Hematopoietic multipotent progenitor cell treated with erythropoietin and hydrocortisone succinate and interleukin-3 and kit ligand, for 8 days (in vitro differentiated cells): ENCODE measurements around the gene P2RY11.

Experiments used
- DNase-seq: peaks from one replicate; pipeline ENCODE4 v3.0.0-alpha.2; 2015

The P2RY11 gene, protein sequence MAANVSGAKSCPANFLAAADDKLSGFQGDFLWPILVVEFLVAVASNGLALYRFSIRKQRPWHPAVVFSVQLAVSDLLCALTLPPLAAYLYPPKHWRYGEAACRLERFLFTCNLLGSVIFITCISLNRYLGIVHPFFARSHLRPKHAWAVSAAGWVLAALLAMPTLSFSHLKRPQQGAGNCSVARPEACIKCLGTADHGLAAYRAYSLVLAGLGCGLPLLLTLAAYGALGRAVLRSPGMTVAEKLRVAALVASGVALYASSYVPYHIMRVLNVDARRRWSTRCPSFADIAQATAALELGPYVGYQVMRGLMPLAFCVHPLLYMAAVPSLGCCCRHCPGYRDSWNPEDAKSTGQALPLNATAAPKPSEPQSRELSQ

DNA sequence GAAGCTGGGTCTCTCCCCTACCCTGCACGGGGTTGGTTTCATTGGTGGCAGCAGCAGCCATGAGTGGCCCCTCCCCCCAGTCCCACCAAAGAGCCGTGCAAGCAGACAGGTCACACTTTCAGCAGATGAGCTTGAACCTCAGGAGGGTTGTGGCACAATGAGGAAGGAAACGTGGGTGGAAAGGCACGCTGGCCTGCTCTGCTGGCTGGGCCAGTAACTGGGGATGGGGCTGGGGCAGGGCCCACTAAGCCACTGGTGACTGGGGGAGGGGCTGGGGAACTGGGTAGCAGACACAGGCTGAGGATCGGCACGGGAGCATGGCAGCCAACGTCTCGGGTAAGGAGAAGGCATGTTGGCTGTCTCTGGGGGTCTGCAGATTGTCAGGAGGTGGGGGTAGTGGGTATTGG is at the start of gene P2RY11:
P2RY11 (plus strand) TSS at position 289 of the 407 bp plus-strand sequence; CDS start at position 318, 29 bp downstream.
- no peak for DNase-seq

DNA sequence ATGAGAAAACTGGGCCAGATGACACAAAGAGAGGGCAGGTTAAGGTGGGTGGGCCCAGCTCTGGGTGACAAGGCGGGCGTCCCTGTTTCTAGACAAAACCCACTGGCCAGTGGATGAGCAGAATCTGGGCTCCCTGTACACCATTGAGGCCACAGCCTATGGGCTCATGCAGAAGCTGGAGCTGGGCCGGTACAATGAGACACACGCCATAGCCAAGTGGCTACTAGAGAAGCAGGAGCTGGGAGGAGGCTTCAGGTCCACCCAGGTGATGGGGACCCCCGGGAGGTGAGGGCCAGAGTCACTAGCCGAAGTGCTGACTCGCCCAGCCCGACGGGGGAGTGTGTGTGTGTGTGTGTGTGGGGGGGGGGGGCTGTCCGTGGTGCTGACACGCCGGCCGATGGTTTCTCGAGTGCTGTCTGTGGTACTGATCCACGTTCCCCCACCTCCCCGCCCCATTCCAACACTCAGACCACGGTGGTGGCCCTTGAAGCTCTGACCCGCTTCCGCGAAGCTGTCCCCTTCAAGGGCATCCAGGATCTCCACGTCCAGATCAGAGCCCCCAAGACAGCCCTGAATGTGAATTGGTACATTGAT is 49.7 kb upstream of the P2RY11 start:
- DNase-seq: no peak

DNA sequence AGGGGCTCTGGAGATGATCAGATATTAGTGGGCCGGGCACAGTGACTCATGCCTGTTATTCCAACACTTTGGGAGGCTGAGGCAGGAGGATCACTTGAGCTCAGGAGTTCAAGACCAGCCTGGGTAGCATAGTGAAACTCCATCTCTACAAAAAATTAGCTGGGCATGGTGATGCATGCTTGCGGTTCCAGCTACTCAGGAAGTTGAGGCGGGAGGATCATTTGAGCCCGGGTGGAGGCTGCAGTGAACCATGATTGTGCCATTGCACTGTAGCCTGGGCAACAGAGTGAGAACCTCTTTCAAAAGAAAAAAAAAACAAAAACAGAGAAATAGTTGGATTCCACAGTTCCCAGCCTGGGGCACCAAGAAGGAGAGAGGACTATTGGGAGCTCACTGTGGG is 43.3 kb upstream of the P2RY11 start:
- DNase-seq: no peak

DNA sequence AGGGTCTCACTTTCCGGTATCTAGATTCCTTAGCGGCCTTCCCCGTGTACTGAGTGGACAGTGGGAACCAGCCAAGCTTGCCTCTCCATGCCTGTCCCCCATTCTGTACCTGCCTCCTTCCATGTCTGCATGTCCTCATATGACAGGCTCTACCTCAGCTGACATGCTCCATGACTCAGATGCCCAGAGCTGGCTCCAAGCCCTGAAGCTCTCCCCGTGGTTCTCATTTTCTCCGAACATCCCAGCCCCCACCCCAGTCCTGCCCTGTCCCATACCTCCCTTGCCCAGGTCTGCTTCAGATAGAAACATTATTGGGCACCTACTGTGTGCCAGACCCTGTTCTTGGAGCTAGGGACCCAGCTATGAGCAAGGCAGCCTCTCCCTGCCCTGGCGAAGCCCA is 42.4 kb upstream of the P2RY11 start:
- no peak for DNase-seq

DNA sequence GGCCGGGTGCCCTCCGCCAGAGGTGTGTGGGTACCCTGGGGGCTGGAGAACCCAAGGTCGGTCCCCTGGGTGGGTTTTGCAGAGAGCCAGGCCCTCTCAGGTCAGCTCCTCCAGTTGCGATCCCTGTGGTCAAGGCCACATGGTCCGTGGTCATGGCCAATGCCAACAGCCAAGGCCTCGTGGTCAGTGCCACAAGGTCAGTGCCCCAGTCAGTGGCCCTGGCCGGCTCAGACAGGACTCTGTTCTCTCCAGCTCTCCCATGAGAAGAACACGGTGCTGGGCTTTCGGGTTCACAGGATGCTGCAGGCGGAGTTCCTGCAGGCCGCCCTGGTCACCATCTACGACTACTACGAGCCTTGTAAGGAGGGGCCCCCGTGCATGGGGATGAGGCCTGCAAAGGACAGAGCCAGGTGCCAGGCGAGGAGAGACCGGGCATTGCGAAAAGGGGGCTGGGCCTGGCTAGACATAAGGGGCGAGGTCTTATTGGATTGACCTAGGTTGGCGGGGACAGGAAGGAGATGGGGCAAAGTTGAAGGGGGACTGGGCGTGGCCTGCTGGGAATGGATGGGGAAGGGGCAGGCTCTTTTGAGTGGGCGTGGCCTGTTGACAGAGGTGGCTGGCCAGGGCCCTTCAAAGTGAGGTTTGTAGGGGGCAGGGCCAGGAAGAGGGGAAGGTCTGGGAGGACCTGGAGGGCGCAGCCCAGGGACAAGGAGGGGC is 40.6 kb upstream of the P2RY11 start:
- no peak for DNase-seq

DNA sequence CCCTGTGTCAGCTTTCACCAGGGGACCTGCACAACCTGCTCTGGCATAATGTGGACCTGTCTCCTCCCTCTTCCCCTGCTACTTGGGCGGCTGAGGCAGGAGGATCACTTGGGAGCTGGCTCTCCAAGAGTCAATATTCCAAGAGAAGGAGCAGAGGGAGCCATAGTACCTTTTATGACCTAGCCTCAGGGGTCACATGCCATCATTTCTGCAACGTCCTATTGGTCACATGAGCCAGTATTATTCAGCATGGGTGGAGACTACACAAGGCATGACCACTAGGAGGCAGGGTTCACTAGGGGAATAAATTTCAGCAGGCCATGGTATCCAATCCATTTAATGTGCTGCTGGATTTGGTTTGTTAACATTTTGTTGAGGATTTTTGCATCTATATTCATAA is 37.3 kb upstream of the P2RY11 start:
- DNase-seq: peak; percentile 65

DNA sequence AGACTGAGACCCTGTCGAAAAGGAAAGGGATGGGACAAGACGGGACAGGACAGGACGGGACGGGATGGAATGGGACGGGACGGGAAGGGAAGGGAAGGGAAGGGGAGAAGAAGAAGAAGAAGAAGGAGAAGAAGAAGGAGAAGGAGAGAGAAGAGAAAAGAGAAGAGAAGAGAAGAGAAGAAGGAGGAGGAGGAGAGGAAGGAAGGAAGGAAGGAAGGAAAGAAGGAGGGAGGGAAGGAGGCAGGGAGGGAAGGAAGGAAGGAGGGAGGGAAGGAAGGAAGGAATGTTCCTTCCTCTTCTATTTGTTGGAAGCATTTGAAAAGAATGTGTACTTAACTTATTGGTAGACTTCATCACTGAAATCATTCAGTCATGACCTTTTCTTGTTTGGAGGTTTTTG is 35.0 kb upstream of the P2RY11 start:
- no peak for DNase-seq

DNA sequence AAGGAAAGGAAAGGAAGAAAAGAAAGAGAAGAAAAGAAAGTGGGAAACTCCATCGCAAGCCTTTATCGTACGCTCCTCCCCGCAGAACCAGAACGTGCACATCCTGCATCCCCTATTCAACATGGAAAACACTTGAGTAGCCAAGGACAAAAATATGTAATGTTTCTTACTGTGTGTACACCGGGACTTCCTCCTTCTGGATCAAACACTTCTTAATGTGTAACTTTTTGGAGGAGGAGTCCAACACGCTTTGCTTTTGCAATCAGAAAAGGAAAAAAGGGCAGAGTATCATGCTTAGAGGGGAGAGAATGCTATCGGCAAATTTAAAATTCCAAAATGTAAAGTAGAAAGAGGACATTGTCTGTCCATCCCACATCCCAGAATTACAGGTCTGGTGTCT is 33.2 kb upstream of the P2RY11 start:
- DNase-seq: no peak

DNA sequence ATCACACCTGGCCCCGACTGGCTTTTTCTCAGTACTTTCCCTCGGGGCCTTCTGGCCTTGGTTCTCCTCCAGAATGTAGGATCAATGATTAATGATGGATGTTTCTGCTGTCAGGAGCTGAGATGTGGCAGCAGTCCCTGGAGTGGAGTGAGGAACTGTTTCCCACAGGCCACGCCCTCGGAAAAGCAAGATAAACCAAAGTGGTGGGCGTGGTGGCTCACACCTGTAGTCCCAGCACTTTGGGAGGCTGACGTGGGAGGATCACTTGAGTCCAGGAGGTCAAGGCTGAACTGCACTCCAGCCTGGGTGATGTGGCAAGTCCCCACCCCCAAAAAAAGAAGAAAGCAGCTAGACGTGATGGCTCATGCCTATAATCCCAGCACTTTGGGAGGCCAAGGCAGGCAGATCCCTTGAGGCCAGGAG is 32.5 kb upstream of the P2RY11 start:
- DNase-seq: no peak

DNA sequence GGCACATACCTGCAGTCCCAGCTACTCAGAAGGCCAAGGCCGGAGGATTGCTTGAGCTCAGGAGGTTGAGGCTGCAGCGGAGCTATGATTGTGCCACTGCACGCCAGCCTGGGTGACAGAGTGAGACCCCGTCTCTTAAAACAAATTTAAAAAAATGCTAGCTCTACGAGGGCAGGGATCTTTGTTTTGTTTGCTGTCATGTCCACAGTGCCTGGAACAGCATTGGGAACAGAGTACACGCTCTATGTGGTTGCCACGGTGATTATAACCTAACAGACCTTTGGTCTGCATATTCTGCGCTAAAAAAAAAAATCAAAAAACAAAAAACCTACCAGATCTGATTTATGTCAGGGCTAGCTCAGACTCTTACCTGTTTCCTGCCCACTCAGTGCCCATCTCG is 27.6 kb upstream of the P2RY11 start:
- DNase-seq: no peak

DNA sequence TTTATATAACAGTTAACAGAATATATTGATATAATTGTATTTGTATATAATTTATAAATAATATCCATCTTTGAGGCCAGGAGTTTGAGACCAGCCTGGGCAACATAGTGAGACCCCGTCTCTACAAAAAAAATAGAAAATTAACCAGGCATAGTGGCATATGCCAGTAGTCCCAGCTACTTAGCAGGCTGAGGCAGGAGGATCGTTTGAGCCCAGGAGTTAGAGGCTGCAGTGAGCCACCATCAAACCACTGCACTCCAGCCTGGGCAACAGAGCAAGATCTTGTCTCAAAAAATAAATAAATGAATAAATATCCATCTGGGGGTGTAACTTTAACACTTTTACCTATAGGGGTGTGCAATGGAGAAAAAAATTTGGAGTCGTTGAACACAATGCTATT is 26.7 kb upstream of the P2RY11 start:
- no peak for DNase-seq

DNA sequence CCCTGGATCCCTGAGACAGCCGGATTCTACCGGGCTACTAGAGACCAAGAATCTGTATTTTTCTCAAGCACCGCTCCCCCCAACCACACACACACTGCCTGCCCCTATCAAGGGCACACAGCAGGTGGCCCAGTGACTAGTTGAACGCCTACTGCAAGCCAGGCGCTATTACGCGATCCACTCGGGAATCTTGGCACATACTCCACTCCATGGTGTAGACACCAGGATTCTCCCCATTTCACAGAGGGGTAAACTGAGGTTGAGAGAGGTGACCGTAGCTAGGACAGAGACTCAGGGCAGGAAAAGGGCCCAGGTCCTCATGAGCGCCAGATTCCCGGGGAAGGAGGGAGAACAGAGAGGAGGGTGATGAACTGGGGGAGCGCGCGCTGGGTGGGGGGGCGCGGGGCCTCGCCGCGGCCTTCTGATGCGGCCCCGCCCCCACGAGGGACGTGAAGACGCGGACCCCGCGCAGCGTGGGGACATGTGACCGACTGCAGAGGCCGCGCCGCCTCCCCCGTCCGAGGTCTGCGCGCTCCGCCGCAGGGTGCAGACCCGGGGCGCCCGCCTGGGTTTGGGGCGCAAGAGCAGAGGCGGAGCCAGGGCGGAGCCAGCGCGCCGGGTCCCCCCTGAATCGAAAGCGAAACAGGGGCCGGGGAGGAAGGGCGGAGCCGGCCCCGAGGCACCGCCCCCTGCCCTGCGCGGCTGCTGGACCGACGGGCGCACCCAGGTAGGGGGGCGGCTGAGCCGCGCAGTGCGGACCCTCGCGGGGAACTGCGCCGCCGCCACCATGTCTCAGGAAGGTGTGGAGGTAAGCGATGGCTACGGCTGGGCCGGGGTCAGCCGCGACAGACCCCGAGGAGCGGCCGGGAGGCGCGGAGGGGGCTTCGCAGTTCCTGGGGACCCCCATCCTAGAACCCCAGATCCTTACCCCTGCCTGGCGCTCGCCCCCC is 25.6 kb upstream of the P2RY11 start, which contains the start of gene SHFL:
SHFL (plus strand) TSS at position 677 of the 950 bp plus-strand sequence; CDS start at position 788, 111 bp downstream.
- peak; percentile 80 for DNase-seq

DNA sequence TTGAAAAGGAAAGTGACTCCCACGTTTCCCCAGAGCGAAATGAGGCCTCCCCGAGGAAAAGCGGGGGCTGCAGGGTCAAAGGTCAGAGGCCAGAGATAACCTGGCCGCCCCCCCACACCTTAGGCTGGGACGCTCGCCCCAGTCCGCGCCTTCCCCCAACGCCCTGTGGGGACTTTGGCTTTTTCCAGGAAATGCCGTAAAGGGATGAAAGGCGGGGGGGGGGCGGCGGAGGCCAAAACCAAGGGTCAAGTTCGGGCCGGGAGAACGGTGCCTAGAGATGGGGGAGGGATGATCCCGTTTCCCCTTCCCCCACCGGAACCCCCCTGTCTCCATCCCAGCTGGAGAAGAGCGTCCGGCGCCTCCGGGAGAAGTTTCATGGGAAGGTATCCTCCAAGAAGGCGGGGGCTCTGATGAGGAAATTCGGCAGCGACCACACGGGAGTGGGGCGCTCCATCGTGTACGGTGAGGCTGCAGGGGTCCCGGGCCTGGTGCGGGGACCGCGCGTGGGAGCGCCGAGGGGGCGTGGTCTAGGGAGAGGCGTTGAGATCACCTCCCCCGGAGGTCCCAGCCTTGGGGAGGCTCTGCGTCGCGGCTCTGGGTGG is 24.8 kb upstream of the P2RY11 start:
- DNase-seq: no peak

DNA sequence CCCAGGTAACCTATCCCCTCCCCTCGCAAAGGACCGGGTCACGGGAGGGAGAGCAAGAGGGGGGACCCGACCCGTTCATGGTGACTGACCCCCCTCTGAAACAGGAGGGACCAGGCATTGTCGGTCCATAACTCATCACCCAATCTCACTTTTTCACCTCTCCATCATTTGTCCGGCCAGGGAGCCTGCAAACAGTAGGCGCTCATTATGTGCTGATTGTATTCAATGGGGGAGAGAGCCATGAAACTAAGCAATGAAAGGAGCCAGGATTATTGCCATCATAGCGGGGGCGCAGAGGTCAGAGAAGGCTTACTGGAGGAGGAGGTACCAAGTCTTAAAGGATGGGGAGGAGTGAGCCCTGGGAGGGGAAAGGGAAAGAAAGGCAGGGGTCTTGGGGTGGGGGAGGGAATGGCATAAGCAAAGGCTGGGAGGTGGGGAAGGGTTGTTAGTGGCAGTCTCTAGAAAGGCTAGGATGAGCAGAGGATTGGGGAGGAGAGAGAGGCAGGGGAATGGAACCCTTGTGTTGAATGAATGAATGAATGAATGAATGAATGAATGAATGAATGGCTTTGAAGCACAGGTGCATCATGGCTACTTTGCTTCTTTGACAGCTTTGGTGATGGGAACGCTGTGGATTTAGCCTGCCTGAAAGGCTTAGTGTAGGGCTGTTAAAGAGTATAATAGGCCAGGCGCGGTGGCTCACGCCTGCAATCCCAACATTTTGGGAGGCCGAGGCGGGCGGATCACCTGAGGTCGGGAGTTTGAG is 24.0 kb upstream of the P2RY11 start:
- no peak for DNase-seq

DNA sequence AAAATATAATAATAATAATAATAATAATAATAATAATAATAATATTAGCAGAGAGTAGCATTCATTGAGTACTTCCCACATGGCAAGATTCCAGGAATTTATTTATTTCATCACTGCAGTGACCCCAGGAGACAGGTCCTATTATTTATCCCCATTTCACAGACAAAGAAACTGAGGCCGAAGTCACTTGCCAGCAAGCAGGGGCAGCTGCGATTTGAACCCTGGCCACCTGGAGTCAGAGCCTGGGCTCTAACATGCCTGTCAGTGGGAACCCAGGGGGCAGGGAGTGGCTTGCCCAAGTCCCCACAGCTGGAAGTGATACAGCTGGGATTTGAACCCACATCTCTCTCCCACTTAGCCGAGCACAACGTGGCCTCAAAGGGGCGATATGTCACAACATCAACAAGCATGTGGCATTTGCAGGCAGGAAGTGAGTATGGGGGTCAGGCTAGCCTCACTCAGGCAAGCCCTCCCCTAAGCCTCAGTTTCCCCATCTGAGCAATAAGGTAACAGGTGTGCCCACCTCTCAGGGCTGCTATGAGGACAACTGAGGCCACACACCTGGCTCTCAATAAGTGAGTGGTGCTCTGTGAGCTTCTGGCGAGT is 22.4 kb upstream of the P2RY11 start:
- DNase-seq: no peak

DNA sequence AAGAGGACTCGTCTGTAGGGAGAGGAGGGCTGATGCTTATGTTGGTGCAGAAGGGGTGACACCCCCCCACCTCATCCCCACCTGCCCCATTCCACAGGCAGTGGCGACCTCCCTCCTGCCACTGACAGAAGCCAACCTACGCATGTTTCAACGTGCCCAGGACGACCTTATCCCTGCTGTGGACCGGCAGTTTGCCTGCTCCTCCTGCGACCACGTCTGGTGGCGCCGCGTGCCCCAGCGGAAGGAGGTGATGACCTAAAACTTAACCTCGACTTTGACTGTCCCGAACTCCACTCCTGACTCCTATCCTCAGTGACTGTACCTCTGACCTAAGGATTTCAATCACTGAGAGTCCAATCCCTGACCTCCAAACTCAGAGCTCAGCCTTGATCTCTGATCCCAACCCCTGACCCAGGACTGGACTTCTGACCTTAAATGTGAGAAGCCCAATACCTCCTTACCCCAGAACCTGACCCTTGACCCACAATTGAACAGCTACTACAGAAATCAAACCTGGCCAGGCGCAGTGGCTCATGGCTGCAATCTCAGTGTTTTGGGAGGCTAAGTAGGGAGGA is 21.6 kb upstream of the P2RY11 start:
- DNase-seq: no peak

DNA sequence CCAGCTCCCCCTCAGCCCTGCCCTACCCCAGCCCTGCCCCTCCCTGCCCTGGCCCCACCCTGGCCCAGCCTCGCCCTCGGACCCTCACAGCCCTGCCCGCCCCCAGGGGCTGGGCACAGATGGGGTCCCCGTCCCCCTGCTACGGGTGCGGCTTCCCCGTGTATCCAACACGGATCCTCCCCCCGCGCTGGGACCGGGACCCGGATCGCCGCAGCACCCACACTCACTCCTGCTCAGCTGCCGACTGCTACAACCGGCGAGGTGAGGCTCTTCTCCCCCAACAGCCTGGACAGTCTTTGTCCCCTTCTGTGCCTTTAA is 20.2 kb upstream of the P2RY11 start:
- DNase-seq: no peak

DNA sequence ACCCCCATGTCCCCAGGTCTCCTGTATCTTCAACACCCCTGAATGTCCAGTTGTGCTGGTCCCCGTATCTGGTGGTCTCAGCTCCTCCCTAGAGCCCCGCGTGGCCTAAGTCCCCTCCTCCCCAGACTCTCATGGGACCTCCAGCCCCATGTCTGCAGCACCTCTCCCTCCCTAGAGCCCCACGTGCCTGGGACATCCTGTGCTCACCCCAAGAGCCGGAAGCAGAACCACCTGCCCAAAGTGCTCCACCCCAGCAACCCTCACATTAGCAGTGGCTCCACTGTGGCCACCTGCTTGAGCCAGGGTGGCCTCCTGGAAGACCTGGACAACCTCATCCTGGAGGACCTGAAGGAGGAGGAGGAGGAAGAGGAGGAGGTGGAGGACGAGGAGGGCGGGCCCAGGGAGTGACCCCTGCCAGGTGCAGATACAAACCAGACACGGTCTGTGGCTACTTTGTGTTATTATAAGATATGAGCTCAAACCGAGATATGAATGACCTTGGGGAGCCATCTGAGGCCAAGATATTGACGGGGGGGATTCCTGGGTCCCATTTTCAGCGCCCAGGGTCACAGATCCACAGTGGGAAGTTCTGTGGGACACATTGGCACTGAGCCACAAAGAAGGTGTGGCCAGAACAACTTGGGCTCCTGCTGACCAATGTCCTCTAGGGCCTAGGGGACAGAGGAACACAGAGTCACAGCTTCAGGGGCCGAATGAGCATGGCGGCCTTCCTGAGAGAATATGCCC is 19.4 kb upstream of the P2RY11 start:
- peak; percentile 59 for DNase-seq

DNA sequence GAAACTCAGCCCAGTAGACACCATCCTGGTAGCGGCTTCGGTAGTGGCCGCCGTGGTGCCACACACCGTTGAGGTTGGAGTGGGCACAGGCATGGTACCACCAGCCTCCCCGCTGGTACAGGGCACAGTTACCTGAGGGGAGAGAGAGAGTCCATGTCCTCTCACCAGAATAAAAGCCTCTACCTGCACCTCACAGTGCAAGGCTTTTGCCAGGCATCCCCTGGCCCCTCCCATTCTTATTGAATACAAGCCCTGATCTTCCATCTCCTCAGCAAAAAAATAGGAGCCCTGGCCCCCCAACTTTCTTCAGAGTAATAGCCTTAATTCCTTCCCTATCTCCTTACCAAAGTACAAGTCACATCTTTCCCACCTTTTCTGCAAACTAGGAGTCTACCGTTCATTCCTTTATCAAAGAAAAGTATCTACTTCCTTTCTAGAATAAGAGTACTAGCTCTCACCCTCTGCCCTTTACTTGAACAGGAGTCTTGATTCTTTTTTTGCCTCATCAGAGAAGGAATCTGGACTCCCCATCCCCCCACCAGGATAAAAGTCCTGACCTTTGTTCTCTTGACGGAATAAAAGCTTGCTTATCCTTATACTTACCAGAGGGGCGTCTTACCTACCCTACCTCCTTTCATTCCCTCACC is 18.7 kb upstream of the P2RY11 start:
- no peak for DNase-seq
